Activated CD8-positive, alpha-beta T cell treated with anti-CD3 and anti-CD28 coated beads, Interleukin-2, amount 10 ng/mL, durations not matched to agents 7 days and 5 days (primary cell): ENCODE measurements around the gene BPIFA1. TPM values are rescaled to one million over a fixed set of nuclear protein-coding genes. Genes with fewer than 3 reads are reported as not detected.

Experiments used
- ATAC-seq: fragments of 150-1000 bp; cut with Tn5 transposase; one replicate; pipeline ENCODE4 v1.10.0; 2021; ENCODE audit warnings: moderate library complexity
- CTCF ChIA-PET: fragments of 350-600 bp; sonication (Branson Sonifier 250); formaldehyde crosslinking; loops from one replicate; lab custom pipeline; 2021; ENCODE audit warnings: antibody characterized with exemption; lab: Charles Lee
- POLR2A ChIA-PET: fragments of 350-600 bp; sonication (Branson Sonifier 250); formaldehyde crosslinking; loops from one replicate; lab custom pipeline; 2021; ENCODE audit warnings: antibody characterized with exemption; lab: Charles Lee
- DNase-seq: peaks from one replicate; pipeline ENCODE4 v3.0.0-alpha.2; 2020
- H3K27ac Mint-ChIP-seq: one replicate; pipeline ENCODE4 v1.8.0; 2021; ENCODE audit warnings: mild to moderate bottlenecking, mixed read lengths
- H3K27me3 Mint-ChIP-seq: one replicate; pipeline ENCODE4 v1.8.0; 2021; ENCODE audit warnings: low read depth, mixed read lengths
- H3K36me3 Mint-ChIP-seq: one replicate; pipeline ENCODE4 v1.8.0; 2021; ENCODE audit warnings: low read depth, mixed read lengths
- H3K4me1 Mint-ChIP-seq: one replicate; pipeline ENCODE4 v1.8.0; 2021; ENCODE audit warnings: low read depth, mixed read lengths
- H3K4me3 Mint-ChIP-seq: one replicate; pipeline ENCODE4 v1.8.0; 2021; ENCODE audit warnings: mild to moderate bottlenecking, mixed read lengths
- H3K9me3 Mint-ChIP-seq: one replicate; pipeline ENCODE4 v1.8.0; 2022; ENCODE audit warnings: mixed read lengths; ENCODE audit not compliant: insufficient read depth
- total RNA-seq, 2 experiments: library from RNA; stranded (reverse); gene quantifications; one replicate each; pipeline ENCODE4 v1.2.3, GENCODE V29; 2021

Gene BPIFA1
- not detected for total RNA-seq

GRCh38 chr20:33235696-33236095 is at the start of gene BPIFA1:
Gene BPIFA1, plus strand, starts transcription at chr20:33235996. Its CDS starts 1,716 bp downstream, at chr20:33237712.
- Mint-ChIP-seq H3K4me1 (peaks cover 28% of the 10 kb centered on the region), H3K4me3 (no peak within 1 kb of the TSS), H3K36me3 (no peaks in the 10 kb centered on the region), H3K27me3 (peaks cover 21% of the 10 kb centered on the region), H3K9me3 (no peaks in the 10 kb centered on the region), H3K27ac (no peak within 1 kb of the TSS)
- ATAC-seq (no peak), DNase-seq (no peak)
- ChIA-PET CTCF (no interaction called here), POLR2A (no interaction called here)

GRCh38 chr20:33187491-33187890 is 48.3 kb upstream of the BPIFA1 start:
- H3K27me3 Mint-ChIP-seq = peaks cover 3% of the 10 kb centered on the region
- DNase-seq = no peak
- no peak for ATAC-seq
- no peak overlapping the region for H3K4me3 Mint-ChIP-seq
- no peaks in the 10 kb centered on the region for H3K36me3 Mint-ChIP-seq
- no peaks in the 10 kb centered on the region for H3K9me3 Mint-ChIP-seq
- POLR2A ChIA-PET = interaction anchor here (0.6 kb wide), 1 partner anchor 843 kb away, joined by 3 read pairs; no protein-coding TSS in a partner anchor
- no peak overlapping the region for H3K27ac Mint-ChIP-seq
- H3K4me1 Mint-ChIP-seq = no peaks in the 10 kb centered on the region
- CTCF ChIA-PET = no interaction called here

- Mint-ChIP-seq H3K4me1 (no peaks in the 10 kb centered on the region), H3K27ac (no peak overlapping the region), H3K4me3 (no peak overlapping the region), H3K36me3 (no peaks in the 10 kb centered on the region), H3K27me3 (peaks cover 3% of the 10 kb centered on the region), H3K9me3 (no peaks in the 10 kb centered on the region)
- ATAC-seq (no peak), DNase-seq (no peak)
- ChIA-PET CTCF (no interaction called here), POLR2A (no interaction called here)
Measured at GRCh38 chr20:33188421-33188820, 47.4 kb upstream of the BPIFA1 start.

- no peak overlapping the region for H3K4me3 Mint-ChIP-seq
- no peaks in the 10 kb centered on the region for H3K36me3 Mint-ChIP-seq
- ATAC-seq (no peak), DNase-seq (no peak)
- H3K9me3 Mint-ChIP-seq = no peaks in the 10 kb centered on the region
- H3K27me3 Mint-ChIP-seq = peaks cover 3% of the 10 kb centered on the region
- ChIA-PET CTCF (no interaction called here), POLR2A (interaction anchor here (0.7 kb wide), 1 partner anchor 123 kb away, joined by 3 read pairs; no protein-coding TSS in a partner anchor)
- H3K4me1 Mint-ChIP-seq = no peaks in the 10 kb centered on the region
- no peak overlapping the region for H3K27ac Mint-ChIP-seq
Measured at GRCh38 chr20:33191484-33191883, 44.3 kb upstream of the BPIFA1 start.

GRCh38 chr20:33191955-33192354 is 43.8 kb upstream of the BPIFA1 start:
- Mint-ChIP-seq H3K4me3 (no peak overlapping the region), H3K4me1 (no peaks in the 10 kb centered on the region), H3K36me3 (no peaks in the 10 kb centered on the region), H3K27ac (no peak overlapping the region), H3K9me3 (no peaks in the 10 kb centered on the region), H3K27me3 (peaks cover 3% of the 10 kb centered on the region)
- CTCF ChIA-PET = no interaction called here
- DNase-seq = no peak
- POLR2A ChIA-PET = interaction anchor here (0.7 kb wide), 1 partner anchor 123 kb away, joined by 3 read pairs; no protein-coding TSS in a partner anchor
- ATAC-seq = no peak

GRCh38 chr20:33192912-33193501 is 42.8 kb upstream of the BPIFA1 start:
- ATAC-seq (no peak), DNase-seq (no peak)
- no peaks in the 10 kb centered on the region for H3K9me3 Mint-ChIP-seq
- CTCF ChIA-PET = interaction anchor here (1.3 kb wide), 1 partner anchor 99 kb away, joined by 4 read pairs; no protein-coding TSS in a partner anchor
- H3K4me1 Mint-ChIP-seq = no peaks in the 10 kb centered on the region
- no peak overlapping the region for H3K4me3 Mint-ChIP-seq
- peaks cover 3% of the 10 kb centered on the region for H3K27me3 Mint-ChIP-seq
- H3K27ac Mint-ChIP-seq = no peak overlapping the region
- POLR2A ChIA-PET = no interaction called here
- H3K36me3 Mint-ChIP-seq = no peaks in the 10 kb centered on the region

GRCh38 chr20:33199026-33199425 is 36.8 kb upstream of the BPIFA1 start:
- Mint-ChIP-seq H3K27me3 (peaks cover 6% of the 10 kb centered on the region), H3K4me1 (no peaks in the 10 kb centered on the region), H3K4me3 (no peak overlapping the region), H3K36me3 (no peaks in the 10 kb centered on the region), H3K27ac (no peak overlapping the region), H3K9me3 (no peaks in the 10 kb centered on the region)
- no peak for DNase-seq
- ChIA-PET CTCF (no interaction called here), POLR2A (no interaction called here)
- no peak for ATAC-seq

GRCh38 chr20:33202451-33202850 is 33.3 kb upstream of the BPIFA1 start:
- CTCF ChIA-PET = no interaction called here
- DNase-seq = no peak
- H3K9me3 Mint-ChIP-seq = no peaks in the 10 kb centered on the region

GRCh38 chr20:33203444-33203843 is 32.4 kb upstream of the BPIFA1 start:
- no peak for ATAC-seq
- ChIA-PET CTCF (no interaction called here), POLR2A (no interaction called here)
- Mint-ChIP-seq H3K27me3 (peaks cover 10% of the 10 kb centered on the region), H3K36me3 (no peaks in the 10 kb centered on the region), H3K4me1 (no peaks in the 10 kb centered on the region), H3K27ac (no peak overlapping the region), H3K9me3 (no peaks in the 10 kb centered on the region), H3K4me3 (no peak overlapping the region)
- no peak for DNase-seq

More at GRCh38 chr20:33202451-33202850, 33.3 kb upstream of the BPIFA1 start:
- POLR2A ChIA-PET = no interaction called here
- ATAC-seq = no peak
- Mint-ChIP-seq H3K4me3 (no peak overlapping the region), H3K4me1 (no peaks in the 10 kb centered on the region), H3K36me3 (no peaks in the 10 kb centered on the region), H3K27ac (no peak overlapping the region), H3K27me3 (peaks cover 8% of the 10 kb centered on the region)

- CTCF ChIA-PET = interaction anchor here (1.2 kb wide), 1 partner anchor 113 kb away, joined by 3 read pairs; no protein-coding TSS in a partner anchor
- Mint-ChIP-seq H3K36me3 (no peaks in the 10 kb centered on the region), H3K4me1 (no peaks in the 10 kb centered on the region), H3K27me3 (peaks cover 31% of the 10 kb centered on the region), H3K27ac (no peak overlapping the region), H3K9me3 (no peaks in the 10 kb centered on the region), H3K4me3 (no peak overlapping the region)
- ATAC-seq (no peak), DNase-seq (peak; percentile 67)
- POLR2A ChIA-PET = no interaction called here
Measured at GRCh38 chr20:33209789-33210188, 26.0 kb upstream of the BPIFA1 start.

- ATAC-seq (no peak), DNase-seq (no peak)
- Mint-ChIP-seq H3K4me3 (no peak overlapping the region), H3K9me3 (no peaks in the 10 kb centered on the region), H3K27ac (no peak overlapping the region), H3K4me1 (no peaks in the 10 kb centered on the region), H3K36me3 (no peaks in the 10 kb centered on the region), H3K27me3 (peaks cover 32% of the 10 kb centered on the region)
- POLR2A ChIA-PET = no interaction called here
- CTCF ChIA-PET = no interaction called here
Measured at GRCh38 chr20:33210371-33210770, 25.4 kb upstream of the BPIFA1 start.

- H3K4me3 Mint-ChIP-seq = no peak overlapping the region
- ATAC-seq (peak; percentile 65), DNase-seq (peak; percentile 51)
- peaks cover 33% of the 10 kb centered on the region for H3K27me3 Mint-ChIP-seq
- H3K4me1 Mint-ChIP-seq = no peaks in the 10 kb centered on the region
- POLR2A ChIA-PET = no interaction called here
- H3K36me3 Mint-ChIP-seq = no peaks in the 10 kb centered on the region
- CTCF ChIA-PET = interaction anchor here (0.7 to 1.0 kb wide), 4 partner anchors 18 to 311 kb away, joined by 3 to 6 read pairs (median 4); no protein-coding TSS in a partner anchor
- H3K9me3 Mint-ChIP-seq = no peaks in the 10 kb centered on the region
- no peak overlapping the region for H3K27ac Mint-ChIP-seq
Measured at GRCh38 chr20:33211817-33212424, 23.9 kb upstream of the BPIFA1 start.
